HG03103 (cell line): ENCODE data around the gene APOC1.
"Not testable (repeated sequence)": the region's sequence is repeated elsewhere in the genome, so short reads cannot be mapped to it uniquely, and the experiment has no call there.

Source experiments
- ATAC-seq: cut with Tn5 transposase; IDR thresholded peaks from one replicate; pipeline ENCODE4 v1.9.1; 2021; ENCODE audit warnings: low read depth; ENCODE audit not compliant: unreplicated experiment

APOC1 gene

GRCh38 chr19:44909775-44910174, 4.6 kb upstream of the APOC1 start:
- ATAC-seq: no peak

GRCh38 chr19:44911896-44912295, 2.5 kb upstream of the APOC1 start:
- not testable (repeated sequence) for ATAC-seq

DNA sequence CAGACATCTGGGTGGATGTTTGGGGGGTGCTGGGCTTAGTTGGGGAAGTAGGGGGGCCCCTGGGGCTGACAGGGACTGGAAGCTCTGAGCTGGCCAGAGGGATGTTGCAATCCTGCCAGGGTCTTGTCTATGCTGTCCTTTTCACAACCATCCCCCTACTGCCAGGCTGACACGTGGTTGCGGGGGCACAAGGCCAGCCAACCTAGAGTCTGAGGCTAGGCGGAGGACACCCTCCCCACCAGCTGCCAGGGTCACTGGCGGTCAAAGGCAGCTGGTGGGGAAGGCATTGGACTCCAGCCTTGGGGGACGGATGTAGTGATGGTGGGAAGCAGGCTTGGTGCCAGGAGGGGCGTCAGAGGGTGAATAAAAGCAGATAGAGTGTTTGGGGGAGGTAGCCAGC, 1.6 kb upstream of the APOC1 start:
- ATAC-seq: no peak

GRCh38 chr19:44913512-44914432, 636 bp upstream of the APOC1 start:
- not testable (repeated sequence) for ATAC-seq

DNA sequence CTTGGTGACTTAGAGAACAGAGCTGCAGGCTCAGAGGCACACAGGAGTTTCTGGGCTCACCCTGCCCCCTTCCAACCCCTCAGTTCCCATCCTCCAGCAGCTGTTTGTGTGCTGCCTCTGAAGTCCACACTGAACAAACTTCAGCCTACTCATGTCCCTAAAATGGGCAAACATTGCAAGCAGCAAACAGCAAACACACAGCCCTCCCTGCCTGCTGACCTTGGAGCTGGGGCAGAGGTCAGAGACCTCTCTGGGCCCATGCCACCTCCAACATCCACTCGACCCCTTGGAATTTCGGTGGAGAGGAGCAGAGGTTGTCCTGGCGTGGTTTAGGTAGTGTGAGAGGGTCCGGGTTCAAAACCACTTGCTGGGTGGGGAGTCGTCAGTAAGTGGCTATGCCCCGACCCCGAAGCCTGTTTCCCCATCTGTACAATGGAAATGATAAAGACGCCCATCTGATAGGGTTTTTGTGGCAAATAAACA, 9.9 kb downstream of the APOC1 start:
- ATAC-seq: no peak

DNA sequence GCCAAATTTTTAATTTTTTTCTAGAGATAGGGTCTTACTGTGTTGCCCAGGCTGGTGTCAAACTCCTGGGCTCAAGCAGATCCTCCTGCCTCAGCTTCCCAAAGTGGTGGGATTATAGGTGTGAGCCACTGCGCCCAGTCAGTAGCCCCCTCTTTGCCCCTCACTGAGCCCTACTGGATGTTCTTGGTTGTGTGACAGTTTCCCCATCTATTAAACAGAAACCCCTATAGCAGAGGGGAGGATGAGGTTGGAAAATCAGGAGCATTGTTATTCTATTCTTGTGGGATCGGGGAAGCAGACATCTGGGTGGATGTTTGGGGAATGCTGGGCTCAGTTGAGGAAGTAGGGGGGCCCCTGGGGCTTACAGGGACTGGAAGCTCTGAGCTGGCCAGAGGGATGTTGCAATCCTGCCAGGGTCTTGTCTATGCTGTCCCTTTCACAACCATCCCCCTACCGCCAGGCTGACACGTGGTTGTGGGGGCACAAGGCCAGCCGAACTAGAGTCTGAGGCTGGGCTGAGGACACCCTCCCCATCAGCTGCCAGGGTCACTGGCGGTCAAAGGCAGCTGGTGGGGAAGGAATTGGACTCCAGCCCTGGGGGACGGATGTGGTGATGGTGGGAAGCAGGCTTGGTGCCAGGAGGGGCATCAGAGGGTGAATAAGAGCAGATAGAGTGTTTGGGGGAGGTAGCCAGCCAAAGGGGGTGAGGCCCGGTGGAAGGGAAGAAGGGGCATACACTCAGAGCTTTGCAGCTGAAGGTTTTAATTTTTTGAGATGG, 10.9 kb downstream of the APOC1 start:
- ATAC-seq: no peak

DNA sequence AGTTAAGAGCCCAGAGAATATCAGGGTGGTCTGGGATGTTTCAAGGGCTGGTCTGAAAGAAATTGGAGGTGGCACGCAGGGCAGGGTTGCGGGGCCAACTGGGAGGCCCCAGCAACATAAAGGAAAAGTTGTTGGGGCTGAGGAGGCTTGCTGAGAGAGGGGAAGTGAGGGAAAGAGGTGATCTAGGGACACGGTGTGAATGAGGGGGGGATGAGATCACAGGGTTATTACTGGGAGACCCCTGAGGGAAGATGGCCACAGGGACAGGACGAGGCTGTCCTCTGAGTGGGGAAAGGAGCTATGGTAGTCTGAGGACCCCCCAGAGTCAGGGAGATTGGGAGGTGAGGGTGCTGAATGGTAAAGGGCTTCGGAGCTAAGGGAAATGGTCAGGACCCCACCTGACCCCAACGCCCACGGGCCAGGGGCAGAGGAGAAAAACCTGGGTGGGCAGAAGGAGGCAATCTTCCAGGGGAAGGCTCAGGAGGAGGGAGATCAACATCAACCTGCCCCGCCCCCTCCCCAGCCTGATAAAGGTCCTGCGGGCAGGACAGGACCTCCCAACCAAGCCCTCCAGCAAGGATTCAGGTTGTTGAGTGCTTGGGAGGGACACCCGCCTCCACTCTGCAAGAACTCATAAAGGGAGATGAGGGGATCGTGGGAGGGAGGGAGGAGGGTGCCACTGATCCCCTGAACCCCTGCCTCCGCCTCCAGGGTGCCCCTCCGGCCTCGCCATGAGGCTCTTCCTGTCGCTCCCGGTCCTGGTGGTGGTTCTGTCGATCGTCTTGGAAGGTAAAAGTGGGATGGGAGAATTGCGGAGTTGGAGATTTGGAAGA, 12.1 kb downstream of the APOC1 start:
- ATAC-seq: not testable (repeated sequence)

GRCh38 chr19:44927746-44928145, 13.3 kb downstream of the APOC1 start:
- no peak for ATAC-seq

DNA sequence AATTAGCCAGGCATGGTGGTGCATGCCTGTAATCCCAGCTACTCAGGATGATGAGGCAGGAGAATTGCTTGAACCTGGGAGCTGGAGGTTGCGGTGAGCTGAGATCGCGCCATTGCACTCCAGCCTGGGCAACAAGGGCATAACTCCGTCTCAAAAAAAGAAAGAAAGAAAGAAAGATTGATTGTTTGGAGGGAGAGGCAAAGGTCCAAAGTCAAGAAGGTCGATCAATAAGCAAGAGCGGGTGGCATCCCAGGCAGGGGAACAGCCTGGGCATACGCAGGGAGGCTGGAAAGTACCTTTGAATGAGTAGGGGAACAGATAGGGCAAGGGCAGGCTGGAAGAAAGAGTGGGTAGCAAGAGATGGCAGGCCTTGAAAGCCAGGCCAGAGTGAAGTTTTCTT, 15.7 kb downstream of the APOC1 start:
- no peak for ATAC-seq

DNA sequence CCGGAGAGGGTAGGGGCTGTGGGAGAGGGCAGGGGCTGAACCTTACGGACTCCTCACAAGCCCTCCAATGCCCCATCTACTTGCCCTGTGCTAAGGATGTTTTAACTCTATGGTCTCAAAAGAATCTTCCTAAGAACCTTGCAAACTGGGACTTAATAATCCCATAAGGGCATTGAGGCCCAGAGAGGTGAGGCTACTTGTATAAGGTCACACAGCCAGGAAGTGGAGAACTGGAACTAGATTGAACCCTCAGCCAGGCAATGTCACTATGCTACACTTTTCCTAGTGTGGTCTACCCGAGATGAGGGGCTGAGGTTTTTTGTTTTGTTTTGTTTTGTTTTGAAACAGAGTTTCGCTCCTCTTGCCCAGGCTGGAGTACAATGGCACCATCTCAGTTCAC, 17.1 kb downstream of the APOC1 start:
- ATAC-seq: no peak

GRCh38 chr19:44939668-44940067, 25.3 kb downstream of the APOC1 start:
- no peak for ATAC-seq

DNA sequence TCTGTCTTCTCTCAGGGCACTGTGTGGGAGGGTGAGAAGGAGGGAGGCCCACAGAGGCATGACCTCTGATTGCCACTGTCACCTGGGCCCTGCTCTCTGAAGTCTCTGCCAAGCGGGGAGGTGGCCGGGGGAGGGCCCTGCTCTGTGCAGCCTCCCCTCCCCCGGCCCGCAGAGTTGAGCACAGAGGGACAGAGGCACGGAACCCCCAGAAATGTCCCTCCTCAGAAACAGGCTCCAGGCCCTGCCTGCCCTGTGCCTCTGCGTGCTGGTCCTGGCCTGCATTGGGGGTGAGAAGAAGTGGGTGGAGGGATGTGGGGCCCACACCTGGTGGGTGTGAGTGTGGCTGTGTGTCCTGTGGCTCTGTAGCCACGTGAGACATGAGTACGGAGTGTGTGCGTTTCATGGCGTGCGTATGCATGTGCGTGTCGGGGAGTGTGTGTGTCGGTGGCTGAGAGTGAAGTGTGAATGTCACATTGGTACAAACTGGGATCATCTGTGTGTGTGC, 27.7 kb downstream of the APOC1 start, which contains the start of gene APOC4:
Gene APOC4 (plus strand): TSS at position 171 of the 505 bp plus-strand sequence. CDS start 41 bp downstream, at position 212.
- no peak for ATAC-seq

DNA sequence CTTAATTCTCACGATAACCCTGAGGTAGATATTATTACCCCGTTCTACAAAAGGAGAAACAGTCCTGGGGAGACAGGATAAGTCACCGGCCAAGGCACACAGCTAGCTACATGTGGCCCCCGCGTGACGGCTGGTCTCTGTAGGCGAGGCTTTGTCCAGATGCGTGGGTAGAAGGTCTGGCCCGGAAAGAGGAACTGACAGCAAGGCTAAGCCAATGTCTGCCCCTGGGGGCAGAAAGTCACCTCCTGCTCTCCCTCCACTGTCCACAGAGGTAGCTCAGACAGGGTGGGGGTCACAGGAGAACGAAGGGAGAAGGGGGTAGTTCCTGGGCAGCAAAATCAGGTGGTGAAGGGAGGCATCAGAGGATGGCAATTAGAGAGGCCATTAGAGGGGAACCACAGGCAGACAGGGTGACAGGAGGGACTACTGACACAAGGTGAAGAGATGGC, 29.4 kb downstream of the APOC1 start:
- peak; percentile 51 for ATAC-seq

GRCh38 chr19:44947041-44947581, 32.7 kb downstream of the APOC1 start:
- ATAC-seq: no peak

- no peak for ATAC-seq
Measured at GRCh38 chr19:44948237-44948636, 33.8 kb downstream of the APOC1 start.

DNA sequence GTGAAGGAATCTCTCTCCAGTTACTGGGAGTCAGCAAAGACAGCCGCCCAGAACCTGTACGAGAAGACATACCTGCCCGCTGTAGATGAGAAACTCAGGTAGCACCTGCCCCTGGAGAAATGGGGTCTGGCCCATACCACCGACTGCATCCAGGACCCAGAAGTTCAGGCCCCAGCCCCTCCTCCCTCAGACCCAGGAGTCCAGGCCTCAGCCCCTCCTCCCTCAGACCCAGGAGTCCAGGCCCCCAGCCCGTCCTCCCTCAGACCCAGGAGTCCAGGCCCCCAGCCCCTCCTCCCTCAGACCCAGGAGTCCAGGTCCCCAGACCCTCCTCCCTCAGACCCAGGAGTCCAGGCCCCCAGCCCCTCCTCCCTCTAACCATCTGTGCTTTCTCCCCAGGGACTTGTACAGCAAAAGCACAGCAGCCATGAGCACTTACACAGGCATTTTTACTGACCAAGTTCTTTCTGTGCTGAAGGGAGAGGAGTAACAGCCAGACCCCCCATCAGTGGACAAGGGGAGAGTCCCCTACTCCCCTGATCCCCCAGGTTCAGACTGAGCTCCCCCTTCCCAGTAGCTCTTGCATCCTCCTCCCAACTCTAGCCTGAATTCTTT, 34.5 kb downstream of the APOC1 start:
- no peak for ATAC-seq

DNA sequence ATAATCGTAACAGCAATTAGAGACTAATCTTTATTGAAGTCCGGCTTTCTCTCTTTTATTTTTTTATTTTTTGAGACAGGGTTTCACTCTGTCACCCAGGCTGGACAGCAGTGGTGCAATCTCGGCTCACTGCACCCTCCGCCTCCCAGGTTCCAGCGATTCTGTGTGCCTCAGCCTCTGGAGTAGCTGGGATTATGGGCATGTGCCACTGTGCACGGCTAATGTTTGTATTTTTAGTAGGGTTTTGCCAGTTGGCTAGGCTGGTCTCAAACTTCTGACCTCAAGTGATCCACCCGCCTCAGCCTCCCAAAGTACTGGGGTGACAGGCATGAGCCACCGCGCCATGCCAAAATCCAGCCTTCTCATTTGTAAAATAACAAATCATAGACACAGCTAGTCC, 35.1 kb downstream of the APOC1 start:
- ATAC-seq: no peak

GRCh38 chr19:44951179-44952159, 37.1 kb downstream of the APOC1 start:
- no peak for ATAC-seq
